GM23338 (cell line): ENCODE results near the gene APBB3. TPM values are rescaled to one million over a fixed set of nuclear protein-coding genes. Genes with fewer than 3 reads are reported as not detected.

Experiments used
- ATAC-seq: fragments of 200-7000 bp; cut with Tn5 transposase; 3 replicates; pipeline ENCODE4 v1.9.1; 2020
- DNase-seq: peaks from one replicate; pipeline ENCODE4 v3.0.0-alpha.2; 2015; ENCODE audit warnings: low spot score
- H2AFZ ChIP-seq: fragments of 200-600 bp; sonication (generic); 2 replicates; pipeline ENCODE4 v1.8.0; 2016; ENCODE audit warnings: antibody characterized with exemption, mild to moderate bottlenecking, moderate library complexity
- H3F3A ChIP-seq: fragments of 200-600 bp; sonication (generic); replicated peaks from 2 replicates; pipeline ENCODE4 v1.8.0; 2017; ENCODE audit warnings: antibody characterized with exemption, mixed run types, low read depth
- H3K27ac ChIP-seq: fragments of 200-600 bp; sonication (generic); 2 replicates; pipeline ENCODE4 v1.6.1; 2016; ENCODE audit warnings: low read depth
- H3K27me3 ChIP-seq: fragments of 200-600 bp; sonication (generic); 2 replicates; pipeline ENCODE4 v1.8.0; 2016; ENCODE audit warnings: mild to moderate bottlenecking, mixed run types, moderate library complexity; ENCODE audit not compliant: insufficient read depth
- H3K36me3 ChIP-seq: fragments of 200-600 bp; sonication (generic); 2 replicates; pipeline ENCODE4 v1.8.0; 2016; ENCODE audit warnings: mild to moderate bottlenecking; ENCODE audit not compliant: insufficient read depth
- H3K4me1 ChIP-seq: fragments of 200-600 bp; sonication (generic); 2 replicates; pipeline ENCODE4 v1.8.0; 2016; ENCODE audit warnings: mild to moderate bottlenecking, moderate library complexity; ENCODE audit not compliant: insufficient read depth
- H3K4me2 ChIP-seq: fragments of 200-600 bp; sonication (generic); 2 replicates; pipeline ENCODE4 v1.7.1; 2017; ENCODE audit warnings: mixed run types
- H3K4me3 ChIP-seq: fragments of 200-600 bp; sonication (generic); 2 replicates; pipeline ENCODE4 v1.6.1; 2016; ENCODE audit warnings: mixed run types
- H3K79me2 ChIP-seq: fragments of 200-600 bp; sonication (generic); replicated peaks from 2 replicates; pipeline ENCODE4 v1.8.0; 2017; ENCODE audit warnings: mild to moderate bottlenecking; ENCODE audit not compliant: insufficient read depth
- H3K9me2 ChIP-seq: fragments of 200-600 bp; sonication (generic); 2 replicates; pipeline ENCODE4 v1.8.0; 2017; ENCODE audit not compliant: insufficient read depth
- H4K20me1 ChIP-seq: fragments of 200-600 bp; sonication (generic); replicated peaks from 2 replicates; pipeline ENCODE4 v1.8.0; 2017; ENCODE audit warnings: mild to moderate bottlenecking; ENCODE audit not compliant: insufficient read depth
- H3K27ac Mint-ChIP-seq: 2 replicates; pipeline ENCODE4 v1.8.0; 2020; ENCODE audit warnings: inconsistent platforms, mild to moderate bottlenecking, moderate library complexity, mixed read lengths
- H3K27me3 Mint-ChIP-seq: 3 replicates; pipeline ENCODE4 v1.8.0; 2022; ENCODE audit warnings: low read depth, mild to moderate bottlenecking, moderate library complexity, mixed read lengths, inconsistent platforms; ENCODE audit not compliant: insufficient read depth, poor library complexity
- H3K36me3 Mint-ChIP-seq: 3 replicates; pipeline ENCODE4 v1.8.0; 2021; ENCODE audit warnings: low read depth, mild to moderate bottlenecking, inconsistent platforms, moderate library complexity, mixed read lengths
- H3K4me1 Mint-ChIP-seq: 3 replicates; pipeline ENCODE4 v1.8.0; 2020; ENCODE audit warnings: mild to moderate bottlenecking, inconsistent platforms, mixed read lengths
- H3K4me3 Mint-ChIP-seq: 3 replicates; pipeline ENCODE4 v1.8.0; 2021; ENCODE audit warnings: moderate library complexity, mild to moderate bottlenecking, inconsistent platforms, mixed read lengths
- H3K9me3 Mint-ChIP-seq: 3 replicates; pipeline ENCODE4 v1.8.0; 2020; ENCODE audit warnings: moderate library complexity, mild to moderate bottlenecking, inconsistent platforms, mixed read lengths
- EZH2 ChIP-seq: fragments of 200-600 bp; sonication (generic); IDR thresholded peaks from one replicate; pipeline ENCODE4 v1.8.0; 2017; ENCODE audit warnings: antibody characterized with exemption, mild to moderate bottlenecking, low read depth; ENCODE audit not compliant: unreplicated experiment
- EZH2phosphoT487 ChIP-seq: fragments of 200-600 bp; sonication (generic); IDR thresholded peaks from one replicate; pipeline ENCODE4 v1.8.1; 2018; ENCODE audit warnings: antibody characterized with exemption; ENCODE audit not compliant: unreplicated experiment
- polyA plus RNA-seq: library from polyadenylated mRNA; unstranded; fragments of >200 nt; fragmentation: Nextera tagmentation; extraction: Ambion mirVana; gene quantifications from 2 replicates; pipeline ENCODE4 v1.2.1, GENCODE V29; 2016
- total RNA-seq: library from RNA; depleted of rRNA; stranded (reverse); fragments of >200 nt; shearing (Covaris generic); gene quantifications from 2 replicates; pipeline ENCODE4 v1.2.3, GENCODE V29; 2014
- TF ChIP-seq, protein P1 (sequence below): fragments of 250-450 bp; sonication (Bioruptor Pico); IDR thresholded peaks from 2 replicates; pipeline ENCODE4 v1.5.0; 2020; ENCODE audit warnings: mild to moderate bottlenecking, moderate library complexity
- TF ChIP-seq, protein P2 (sequence below): IDR thresholded peaks from 2 replicates; pipeline ENCODE4 v1.6.1; 2016; ENCODE audit warnings: antibody characterized with exemption
- TF ChIP-seq, protein P3 (sequence below): IDR thresholded peaks from one replicate; pipeline ENCODE4 v1.6.1; 2018; ENCODE audit warnings: antibody characterized with exemption; ENCODE audit not compliant: unreplicated experiment

Gene APBB3
- total and polyA plus RNA-seq, 2 experiments from 2014 or later: 9.0 to 15.4 TPM

DNA sequence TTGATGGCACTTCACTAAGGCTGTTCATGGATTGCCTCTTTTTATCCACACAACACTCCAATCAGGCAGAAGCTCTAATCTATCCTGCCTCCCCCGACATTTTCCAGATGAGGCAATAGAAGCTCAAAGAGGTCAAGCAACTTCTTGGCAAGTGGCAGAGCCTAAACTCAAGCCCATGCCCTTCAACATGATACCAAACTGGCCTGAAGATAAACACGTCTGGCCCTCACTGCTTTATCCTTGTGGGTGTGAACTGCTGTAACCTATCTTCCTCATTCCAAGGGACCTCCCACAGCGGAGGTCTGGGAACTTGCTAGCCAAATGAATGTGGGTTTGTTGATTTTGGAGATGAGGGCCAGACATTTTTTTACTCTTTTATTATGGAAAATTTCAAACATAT, 9.8 kb upstream of the APBB3 start (continued):
- TF ChIP-seq EZH2phosphoT487: no peak

DNA sequence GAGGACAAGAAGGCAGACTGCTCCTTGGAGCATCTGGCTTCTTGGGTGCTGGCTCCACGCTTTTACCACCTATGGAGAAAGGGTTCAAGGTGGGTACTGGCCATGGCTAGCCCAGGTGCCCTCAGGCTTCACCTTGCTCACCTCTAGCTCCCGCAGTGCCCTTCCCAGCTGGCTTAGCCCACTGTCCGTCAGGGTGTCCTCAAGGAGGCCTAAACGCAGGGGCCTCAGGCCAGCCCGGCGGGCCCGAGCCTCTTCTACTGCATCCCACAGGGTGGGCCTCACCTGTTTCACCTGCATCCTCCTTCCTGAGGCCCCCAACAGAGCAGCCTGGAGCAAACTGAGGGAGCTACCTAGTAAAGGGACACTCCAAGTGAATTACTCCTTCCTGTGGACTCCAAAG, 9.3 kb upstream of the APBB3 start:
- no peak for ATAC-seq
- no peak overlapping the region for H3K27ac Mint-ChIP-seq
- TF ChIP-seq EZH2 (no peak), EZH2phosphoT487 (no peak)
- TF ChIP-seq, protein P1, sequence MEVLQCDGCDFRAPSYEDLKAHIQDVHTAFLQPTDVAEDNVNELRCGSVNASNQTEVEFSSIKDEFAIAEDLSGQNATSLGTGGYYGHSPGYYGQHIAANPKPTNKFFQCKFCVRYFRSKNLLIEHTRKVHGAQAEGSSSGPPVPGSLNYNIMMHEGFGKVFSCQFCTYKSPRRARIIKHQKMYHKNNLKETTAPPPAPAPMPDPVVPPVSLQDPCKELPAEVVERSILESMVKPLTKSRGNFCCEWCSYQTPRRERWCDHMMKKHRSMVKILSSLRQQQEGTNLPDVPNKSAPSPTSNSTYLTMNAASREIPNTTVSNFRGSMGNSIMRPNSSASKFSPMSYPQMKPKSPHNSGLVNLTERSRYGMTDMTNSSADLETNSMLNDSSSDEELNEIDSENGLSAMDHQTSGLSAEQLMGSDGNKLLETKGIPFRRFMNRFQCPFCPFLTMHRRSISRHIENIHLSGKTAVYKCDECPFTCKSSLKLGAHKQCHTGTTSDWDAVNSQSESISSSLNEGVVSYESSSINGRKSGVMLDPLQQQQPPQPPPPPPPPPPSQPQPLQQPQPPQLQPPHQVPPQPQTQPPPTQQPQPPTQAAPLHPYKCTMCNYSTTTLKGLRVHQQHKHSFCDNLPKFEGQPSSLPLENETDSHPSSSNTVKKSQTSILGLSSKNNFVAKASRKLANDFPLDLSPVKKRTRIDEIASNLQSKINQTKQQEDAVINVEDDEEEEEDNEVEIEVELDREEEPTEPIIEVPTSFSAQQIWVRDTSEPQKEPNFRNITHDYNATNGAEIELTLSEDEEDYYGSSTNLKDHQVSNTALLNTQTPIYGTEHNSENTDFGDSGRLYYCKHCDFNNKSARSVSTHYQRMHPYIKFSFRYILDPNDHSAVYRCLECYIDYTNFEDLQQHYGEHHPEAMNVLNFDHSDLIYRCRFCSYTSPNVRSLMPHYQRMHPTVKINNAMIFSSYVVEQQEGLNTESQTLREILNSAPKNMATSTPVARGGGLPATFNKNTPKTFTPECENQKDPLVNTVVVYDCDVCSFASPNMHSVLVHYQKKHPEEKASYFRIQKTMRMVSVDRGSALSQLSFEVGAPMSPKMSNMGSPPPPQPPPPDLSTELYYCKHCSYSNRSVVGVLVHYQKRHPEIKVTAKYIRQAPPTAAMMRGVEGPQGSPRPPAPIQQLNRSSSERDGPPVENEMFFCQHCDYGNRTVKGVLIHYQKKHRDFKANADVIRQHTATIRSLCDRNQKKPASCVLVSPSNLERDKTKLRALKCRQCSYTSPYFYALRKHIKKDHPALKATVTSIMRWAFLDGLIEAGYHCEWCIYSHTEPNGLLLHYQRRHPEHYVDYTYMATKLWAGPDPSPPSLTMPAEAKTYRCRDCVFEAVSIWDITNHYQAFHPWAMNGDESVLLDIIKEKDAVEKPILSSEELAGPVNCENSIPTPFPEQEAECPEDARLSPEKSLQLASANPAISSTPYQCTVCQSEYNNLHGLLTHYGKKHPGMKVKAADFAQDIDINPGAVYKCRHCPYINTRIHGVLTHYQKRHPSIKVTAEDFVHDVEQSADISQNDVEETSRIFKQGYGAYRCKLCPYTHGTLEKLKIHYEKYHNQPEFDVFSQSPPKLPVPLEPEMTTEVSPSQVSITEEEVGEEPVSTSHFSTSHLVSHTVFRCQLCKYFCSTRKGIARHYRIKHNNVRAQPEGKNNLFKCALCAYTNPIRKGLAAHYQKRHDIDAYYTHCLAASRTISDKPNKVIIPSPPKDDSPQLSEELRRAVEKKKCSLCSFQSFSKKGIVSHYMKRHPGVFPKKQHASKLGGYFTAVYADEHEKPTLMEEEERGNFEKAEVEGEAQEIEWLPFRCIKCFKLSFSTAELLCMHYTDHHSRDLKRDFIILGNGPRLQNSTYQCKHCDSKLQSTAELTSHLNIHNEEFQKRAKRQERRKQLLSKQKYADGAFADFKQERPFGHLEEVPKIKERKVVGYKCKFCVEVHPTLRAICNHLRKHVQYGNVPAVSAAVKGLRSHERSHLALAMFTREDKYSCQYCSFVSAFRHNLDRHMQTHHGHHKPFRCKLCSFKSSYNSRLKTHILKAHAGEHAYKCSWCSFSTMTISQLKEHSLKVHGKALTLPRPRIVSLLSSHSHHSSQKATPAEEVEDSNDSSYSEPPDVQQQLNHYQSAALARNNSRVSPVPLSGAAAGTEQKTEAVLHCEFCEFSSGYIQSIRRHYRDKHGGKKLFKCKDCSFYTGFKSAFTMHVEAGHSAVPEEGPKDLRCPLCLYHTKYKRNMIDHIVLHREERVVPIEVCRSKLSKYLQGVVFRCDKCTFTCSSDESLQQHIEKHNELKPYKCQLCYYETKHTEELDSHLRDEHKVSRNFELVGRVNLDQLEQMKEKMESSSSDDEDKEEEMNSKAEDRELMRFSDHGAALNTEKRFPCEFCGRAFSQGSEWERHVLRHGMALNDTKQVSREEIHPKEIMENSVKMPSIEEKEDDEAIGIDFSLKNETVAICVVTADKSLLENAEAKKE (CRISPR knock-in tag): no peak
- TF ChIP-seq, protein P2, sequence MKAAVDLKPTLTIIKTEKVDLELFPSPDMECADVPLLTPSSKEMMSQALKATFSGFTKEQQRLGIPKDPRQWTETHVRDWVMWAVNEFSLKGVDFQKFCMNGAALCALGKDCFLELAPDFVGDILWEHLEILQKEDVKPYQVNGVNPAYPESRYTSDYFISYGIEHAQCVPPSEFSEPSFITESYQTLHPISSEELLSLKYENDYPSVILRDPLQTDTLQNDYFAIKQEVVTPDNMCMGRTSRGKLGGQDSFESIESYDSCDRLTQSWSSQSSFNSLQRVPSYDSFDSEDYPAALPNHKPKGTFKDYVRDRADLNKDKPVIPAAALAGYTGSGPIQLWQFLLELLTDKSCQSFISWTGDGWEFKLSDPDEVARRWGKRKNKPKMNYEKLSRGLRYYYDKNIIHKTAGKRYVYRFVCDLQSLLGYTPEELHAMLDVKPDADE: no peak
- TF ChIP-seq, protein P3, sequence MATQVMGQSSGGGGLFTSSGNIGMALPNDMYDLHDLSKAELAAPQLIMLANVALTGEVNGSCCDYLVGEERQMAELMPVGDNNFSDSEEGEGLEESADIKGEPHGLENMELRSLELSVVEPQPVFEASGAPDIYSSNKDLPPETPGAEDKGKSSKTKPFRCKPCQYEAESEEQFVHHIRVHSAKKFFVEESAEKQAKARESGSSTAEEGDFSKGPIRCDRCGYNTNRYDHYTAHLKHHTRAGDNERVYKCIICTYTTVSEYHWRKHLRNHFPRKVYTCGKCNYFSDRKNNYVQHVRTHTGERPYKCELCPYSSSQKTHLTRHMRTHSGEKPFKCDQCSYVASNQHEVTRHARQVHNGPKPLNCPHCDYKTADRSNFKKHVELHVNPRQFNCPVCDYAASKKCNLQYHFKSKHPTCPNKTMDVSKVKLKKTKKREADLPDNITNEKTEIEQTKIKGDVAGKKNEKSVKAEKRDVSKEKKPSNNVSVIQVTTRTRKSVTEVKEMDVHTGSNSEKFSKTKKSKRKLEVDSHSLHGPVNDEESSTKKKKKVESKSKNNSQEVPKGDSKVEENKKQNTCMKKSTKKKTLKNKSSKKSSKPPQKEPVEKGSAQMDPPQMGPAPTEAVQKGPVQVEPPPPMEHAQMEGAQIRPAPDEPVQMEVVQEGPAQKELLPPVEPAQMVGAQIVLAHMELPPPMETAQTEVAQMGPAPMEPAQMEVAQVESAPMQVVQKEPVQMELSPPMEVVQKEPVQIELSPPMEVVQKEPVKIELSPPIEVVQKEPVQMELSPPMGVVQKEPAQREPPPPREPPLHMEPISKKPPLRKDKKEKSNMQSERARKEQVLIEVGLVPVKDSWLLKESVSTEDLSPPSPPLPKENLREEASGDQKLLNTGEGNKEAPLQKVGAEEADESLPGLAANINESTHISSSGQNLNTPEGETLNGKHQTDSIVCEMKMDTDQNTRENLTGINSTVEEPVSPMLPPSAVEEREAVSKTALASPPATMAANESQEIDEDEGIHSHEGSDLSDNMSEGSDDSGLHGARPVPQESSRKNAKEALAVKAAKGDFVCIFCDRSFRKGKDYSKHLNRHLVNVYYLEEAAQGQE: no peak

More for the DNA sequence above, 9.3 kb upstream of the APBB3 start:
- no peak overlapping the region for H3K27ac ChIP-seq
- H3K4me3 ChIP-seq: no peak overlapping the region
- H3K4me2 ChIP-seq: no peak overlapping the region
- no peak overlapping the region for H2AFZ ChIP-seq
- H3K4me1 ChIP-seq: no peaks in the 10 kb centered on the region
- H3F3A ChIP-seq: no peaks in the 10 kb centered on the region
- no peaks in the 10 kb centered on the region for H3K9me2 ChIP-seq
- no peak for DNase-seq
- H3K79me2 ChIP-seq: no peaks in the 10 kb centered on the region
- H4K20me1 ChIP-seq: peaks cover 8% of the 10 kb centered on the region; the same call in 1 of the 2 replicates
- no peaks in the 10 kb centered on the region for H3K27me3 Mint-ChIP-seq
- no peaks in the 10 kb centered on the region for H3K4me1 Mint-ChIP-seq
- H3K27me3 ChIP-seq: no peaks in the 10 kb centered on the region
- no peaks in the 10 kb centered on the region for H3K36me3 Mint-ChIP-seq
- H3K4me3 Mint-ChIP-seq: no peak overlapping the region
- H3K9me3 Mint-ChIP-seq: no peaks in the 10 kb centered on the region
- H3K36me3 ChIP-seq: no peaks in the 10 kb centered on the region
